Retinal pigment epithelial cell (primary cell): ENCODE data around the gene ELMO1.

Experiments
- DNase-seq: peaks from one replicate; pipeline ENCODE4 v3.0.0-alpha.2; 2010; ENCODE audit warnings: low read depth
- H3K4me3 ChIP-seq: 2 replicates; pipeline ENCODE4 v1.5.1; 2011; ENCODE audit warnings: mild to moderate bottlenecking, low read length, control low read depth, moderate library complexity
- TF ChIP-seq, protein P1 (sequence below): conservative IDR thresholded peaks from 2 replicates; pipeline ENCODE4 v1.5.1; 2011; ENCODE audit warnings: low read depth, low read length, control low read depth, inconsistent platforms

The ELMO1 gene

DNA sequence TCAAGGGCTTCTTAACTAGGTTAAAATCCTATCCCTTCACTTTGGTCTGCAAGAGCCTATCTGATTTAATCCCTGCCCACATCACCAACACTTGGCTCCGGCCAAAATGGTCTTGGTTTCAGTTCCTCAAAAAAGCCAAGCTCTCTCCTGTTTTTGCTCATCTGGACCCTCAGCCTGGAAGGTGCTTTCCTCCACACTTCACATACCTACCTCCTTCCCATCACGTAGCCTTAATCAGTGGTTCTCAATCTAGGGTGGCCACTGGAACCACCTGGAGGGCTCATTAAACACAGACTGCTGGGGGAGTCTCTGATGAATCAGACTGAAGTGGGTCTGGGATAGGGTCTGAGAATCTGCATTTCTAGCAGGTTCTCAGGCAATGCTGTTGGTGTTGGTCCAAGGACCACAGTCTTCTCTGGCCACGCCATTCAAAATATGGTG is 497.4 kb downstream of the ELMO1 start:
- no peak overlapping the region for H3K4me3 ChIP-seq
- TF ChIP-seq, protein P1, sequence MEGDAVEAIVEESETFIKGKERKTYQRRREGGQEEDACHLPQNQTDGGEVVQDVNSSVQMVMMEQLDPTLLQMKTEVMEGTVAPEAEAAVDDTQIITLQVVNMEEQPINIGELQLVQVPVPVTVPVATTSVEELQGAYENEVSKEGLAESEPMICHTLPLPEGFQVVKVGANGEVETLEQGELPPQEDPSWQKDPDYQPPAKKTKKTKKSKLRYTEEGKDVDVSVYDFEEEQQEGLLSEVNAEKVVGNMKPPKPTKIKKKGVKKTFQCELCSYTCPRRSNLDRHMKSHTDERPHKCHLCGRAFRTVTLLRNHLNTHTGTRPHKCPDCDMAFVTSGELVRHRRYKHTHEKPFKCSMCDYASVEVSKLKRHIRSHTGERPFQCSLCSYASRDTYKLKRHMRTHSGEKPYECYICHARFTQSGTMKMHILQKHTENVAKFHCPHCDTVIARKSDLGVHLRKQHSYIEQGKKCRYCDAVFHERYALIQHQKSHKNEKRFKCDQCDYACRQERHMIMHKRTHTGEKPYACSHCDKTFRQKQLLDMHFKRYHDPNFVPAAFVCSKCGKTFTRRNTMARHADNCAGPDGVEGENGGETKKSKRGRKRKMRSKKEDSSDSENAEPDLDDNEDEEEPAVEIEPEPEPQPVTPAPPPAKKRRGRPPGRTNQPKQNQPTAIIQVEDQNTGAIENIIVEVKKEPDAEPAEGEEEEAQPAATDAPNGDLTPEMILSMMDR = no peak
- DNase-seq = no peak

DNA sequence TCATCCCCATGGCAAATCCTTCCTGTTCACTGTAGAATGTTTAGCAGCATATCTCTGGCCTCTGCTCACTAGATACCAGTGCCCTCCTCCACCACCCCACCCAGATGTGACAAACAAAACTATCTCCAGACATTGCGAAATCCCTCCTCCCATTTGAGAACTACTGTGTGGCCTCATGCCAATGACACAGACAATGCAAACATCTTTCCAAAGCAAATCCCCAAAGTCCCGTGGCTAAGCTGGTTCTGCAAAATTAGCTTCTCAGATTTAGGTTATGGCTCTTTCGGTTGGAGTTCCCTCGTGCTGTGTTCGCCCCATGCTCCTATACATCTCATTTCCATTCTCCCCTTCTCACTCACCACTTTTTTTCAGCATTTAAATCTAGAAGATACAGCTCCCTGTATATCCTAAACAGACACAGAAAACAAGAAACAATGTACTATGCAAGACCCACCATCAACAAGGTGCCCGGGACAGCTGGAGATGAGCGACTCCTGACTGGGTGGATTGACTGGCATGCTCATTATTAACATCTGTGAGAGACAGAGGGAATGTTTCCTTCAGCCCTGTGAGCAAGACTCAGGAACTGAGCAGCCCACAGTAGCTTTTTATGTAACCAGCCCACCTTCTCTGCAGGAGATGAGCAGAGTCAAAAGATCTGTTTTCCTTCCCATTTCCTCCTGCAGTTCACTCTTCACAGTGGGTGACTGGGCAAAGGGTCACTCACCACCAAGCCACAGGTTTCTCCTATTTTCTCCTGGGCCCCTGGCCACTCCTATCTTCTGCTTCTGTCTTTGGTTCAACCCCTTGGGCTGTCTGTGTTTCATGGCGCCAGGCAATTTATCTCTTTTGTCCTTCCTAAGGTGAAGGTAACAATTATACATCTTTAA is 498.7 kb downstream of the ELMO1 start:
- DNase-seq = no peak
- H3K4me3 ChIP-seq = no peak overlapping the region
- TF ChIP-seq, protein P1 = no peak

DNA sequence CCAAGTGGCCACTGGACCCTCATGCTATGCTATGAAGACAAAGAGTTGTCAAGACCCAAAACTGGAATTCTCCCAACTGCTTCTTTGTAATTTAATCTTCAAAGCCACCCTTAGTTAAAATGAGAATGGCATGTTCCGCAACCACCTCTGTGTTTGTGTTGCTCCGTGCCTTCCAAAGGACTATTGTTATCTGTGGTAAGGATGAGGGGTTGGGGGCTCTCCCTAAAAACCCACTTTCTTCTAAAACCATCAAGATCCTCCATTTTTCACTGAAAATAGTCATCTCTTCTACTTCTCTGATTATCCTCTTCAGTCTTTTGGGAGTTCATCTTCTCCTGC is 502.3 kb downstream of the ELMO1 start:
- no peak for DNase-seq
- no peak overlapping the region for H3K4me3 ChIP-seq
- TF ChIP-seq, protein P1 = no peak

DNA sequence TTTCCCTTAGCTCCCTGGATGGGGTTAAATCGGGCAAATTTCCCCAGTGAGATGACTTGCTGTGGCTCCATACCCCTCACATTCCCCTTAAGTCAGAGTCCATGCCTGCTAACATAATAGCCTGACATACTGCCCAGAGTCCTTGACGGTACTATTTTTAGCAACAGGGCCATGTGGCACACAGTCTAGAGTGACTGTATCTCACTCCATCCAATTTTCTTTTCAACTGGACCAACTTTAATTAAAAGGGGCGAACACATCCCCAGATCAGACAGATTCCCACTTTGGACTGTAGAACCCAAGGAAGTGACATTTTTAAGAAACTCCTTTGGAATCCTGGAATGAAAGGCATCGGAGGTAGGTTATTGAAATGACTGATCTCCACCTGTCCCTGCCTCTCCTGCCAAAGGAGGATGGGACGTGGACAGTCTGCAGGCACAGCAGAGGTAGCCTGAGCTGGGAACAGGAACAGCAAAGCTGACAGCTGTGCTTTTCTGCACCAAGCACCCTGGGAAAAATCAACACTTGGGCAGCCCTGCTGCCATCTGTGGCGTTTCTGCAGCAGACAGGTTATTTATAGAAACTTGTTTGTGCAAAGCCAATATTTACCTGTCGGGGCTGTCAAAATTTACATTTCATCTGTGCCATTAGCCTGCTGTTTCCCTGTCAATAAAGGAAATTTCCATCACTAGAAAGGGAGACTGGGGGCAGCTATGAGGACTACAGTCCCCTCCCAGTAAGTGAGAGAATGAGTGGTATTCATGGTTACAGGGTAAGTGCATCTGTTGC is 502.9 kb downstream of the ELMO1 start:
- DNase-seq = no peak
- TF ChIP-seq, protein P1 = no peak

DNA sequence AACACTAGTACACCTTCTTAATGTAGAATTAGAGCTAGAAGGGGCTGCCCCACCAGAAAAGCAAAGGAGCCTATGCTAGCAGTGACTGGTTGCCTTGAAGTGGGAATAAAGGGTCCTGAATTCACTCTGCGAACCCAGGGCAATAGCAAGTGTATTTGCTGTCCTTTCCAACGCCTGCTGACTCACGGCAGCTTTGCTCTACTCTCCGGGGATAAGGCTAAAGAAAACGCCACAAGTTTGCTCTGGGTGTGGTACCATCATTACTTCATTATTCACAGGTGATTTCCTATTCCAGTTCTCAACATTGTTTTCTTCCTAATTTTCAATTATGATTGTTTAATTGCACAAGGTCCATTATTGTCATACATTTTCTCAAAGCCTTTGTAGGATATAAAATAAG is 503.8 kb downstream of the ELMO1 start:
- TF ChIP-seq, protein P1 = no peak
- DNase-seq = no peak
- H3K4me3 ChIP-seq = no peak overlapping the region

More for the DNA sequence above, 502.9 kb downstream of the ELMO1 start:
- H3K4me3 ChIP-seq = no peak overlapping the region

DNA sequence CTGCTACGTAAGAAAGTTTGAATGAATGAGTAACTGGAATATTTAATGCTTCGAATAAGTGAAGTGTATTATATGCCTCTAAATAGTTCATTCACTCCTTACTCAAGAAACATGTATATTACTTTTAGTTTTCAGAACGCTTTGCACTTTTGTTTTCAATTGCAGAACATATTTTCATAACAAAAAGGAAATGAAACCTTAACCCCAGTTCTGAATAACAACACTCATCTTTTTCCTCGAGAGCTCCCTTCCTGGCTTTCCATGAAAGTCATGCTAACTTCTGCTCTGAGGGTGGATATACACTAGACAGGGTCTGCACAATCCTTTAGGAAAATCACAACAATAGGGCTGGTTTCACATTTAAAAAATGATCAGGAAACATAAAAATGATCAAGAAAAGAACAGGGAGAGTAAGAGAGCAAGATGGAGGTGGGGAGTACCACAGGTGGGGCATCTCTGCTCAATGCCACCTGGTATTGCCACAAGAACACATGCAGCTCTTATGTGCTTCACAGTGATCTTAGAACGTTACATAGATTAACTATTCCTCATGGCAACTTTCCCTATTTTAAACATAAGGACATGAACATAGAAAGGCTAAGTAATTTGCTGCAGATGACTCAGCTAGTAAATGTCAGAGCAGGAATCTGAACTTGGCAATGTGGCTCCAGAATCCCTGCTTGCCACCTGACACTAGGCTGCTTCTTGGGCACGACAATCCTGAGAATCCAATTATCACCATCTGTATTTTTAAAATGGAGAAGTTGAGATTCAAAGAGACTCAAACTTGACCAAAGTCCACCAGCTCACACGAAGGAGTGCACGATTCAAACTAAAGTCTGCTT is 504.9 kb downstream of the ELMO1 start:
- no peak for DNase-seq
- no peak overlapping the region for H3K4me3 ChIP-seq

More for the DNA sequence above, 504.9 kb downstream of the ELMO1 start:
- TF ChIP-seq, protein P1 = no peak
